Raji (cell line): Measurements from ENCODE around the gene SPAG9.
A peak's percentile ranks its signal among the peaks of the same experiment; 100 is the strongest.

ENCODE experiments used
- POLR2A ChIP-seq: IDR thresholded peaks from 2 replicates; pipeline ENCODE4 v1.6.1; 2011; ENCODE audit warnings: low read depth, low read length, control low read depth; ENCODE audit not compliant: insufficient read depth

Gene SPAG9

GRCh38 chr17:51120739-51121619, at the start of gene SPAG9:
TSS of gene SPAG9 (minus strand) at chr17:51120868. CDS start at chr17:51120656, 212 bp downstream.
- peak; percentile 75 for TF ChIP-seq POLR2A

GRCh38 chr17:51169340-51169739, 48.7 kb upstream of the SPAG9 start:
- no peak for TF ChIP-seq POLR2A

GRCh38 chr17:51166987-51167931, 46.6 kb upstream of the SPAG9 start:
- peak; percentile 7; the same call in 1 of the 2 replicates for TF ChIP-seq POLR2A

- peak; percentile 71 for TF ChIP-seq POLR2A
These were observed 45.7 kb upstream of the SPAG9 start, which contains the start of gene NME2 for GRCh38 chr17:51166198-51166986. TSS of gene NME2 (plus strand) at chr17:51166411. CDS start at chr17:51166831, 420 bp downstream.

- TF ChIP-seq POLR2A: no peak
These were observed 45.1 kb upstream of the SPAG9 start for GRCh38 chr17:51165680-51166197.

- TF ChIP-seq POLR2A: no peak
These were observed 44.4 kb upstream of the SPAG9 start for GRCh38 chr17:51164911-51165679.

GRCh38 chr17:51161541-51161940, 40.9 kb upstream of the SPAG9 start:
- no peak for TF ChIP-seq POLR2A

GRCh38 chr17:51159604-51160003, 38.9 kb upstream of the SPAG9 start:
- no peak for TF ChIP-seq POLR2A

GRCh38 chr17:51155416-51155815, 34.7 kb upstream of the SPAG9 start:
- TF ChIP-seq POLR2A: no peak

GRCh38 chr17:51154176-51154575, 33.5 kb upstream of the SPAG9 start:
- TF ChIP-seq POLR2A: no peak

- peak; percentile 93 for TF ChIP-seq POLR2A
These were observed 32.8 kb upstream of the SPAG9 start, which contains the start of gene NME1 for GRCh38 chr17:51153210-51154072. TSS of gene NME1 (plus strand) at chr17:51153559. CDS start at chr17:51155655, 2,096 bp downstream.

GRCh38 chr17:51152766-51153209, 32.1 kb upstream of the SPAG9 start:
- TF ChIP-seq POLR2A: no peak

- TF ChIP-seq POLR2A: no peak
These were observed 30.3 kb upstream of the SPAG9 start for GRCh38 chr17:51150932-51151331.

- TF ChIP-seq POLR2A: no peak
These were observed 28.5 kb upstream of the SPAG9 start for GRCh38 chr17:51149163-51149562.
